Spinal cord (tissue), 4 donors: ENCODE measurements around the gene KRTAP13-3. TPM values are rescaled to one million over a fixed set of nuclear protein-coding genes. Genes with fewer than 3 reads are reported as not detected.

ENCODE experiments used
- polyA plus RNA-seq, 2 donors: library from polyadenylated mRNA; unstranded; fragments of 120-200 nt; gene quantifications; one replicate each; pipeline ENCODE4 v1.2.1, GENCODE V29; 2013; ENCODE audit not compliant: insufficient read length in 2 of 2
- total RNA-seq, 2 donors: library from RNA; depleted of rRNA in 1 of 2; stranded (reverse); fragments of 120-200 nt in 1 of 2; fragments of >200 nt in 1 of 2; gene quantifications; one replicate each; pipeline versions ENCODE4 v1.2.3 to v1.2.4, GENCODE V29; 2013 to 2014

The KRTAP13-3 gene
- total and polyA plus RNA-seq, 4 donors: not detected

Other genes starting within 250 kb of the KRTAP13-3 start
- under 1 TPM in 1 of 2 donors, not detected in 1; 0.11 TPM for gene CLDN8, start 209.8 kb downstream of the KRTAP13-3 start, total RNA-seq
- gene CLDN8, start 209.8 kb downstream of the KRTAP13-3 start, polyA plus RNA-seq: under 1 TPM in 1 of 2 donors, not detected in 1; 0.20 TPM
- gene KRTAP24-1, start 143.0 kb downstream of the KRTAP13-3 start, total RNA-seq: not detected
- gene KRTAP24-1, start 143.0 kb downstream of the KRTAP13-3 start, polyA plus RNA-seq: not detected
- not detected for gene KRTAP25-1, start 136.4 kb downstream of the KRTAP13-3 start, total RNA-seq
- gene KRTAP25-1, start 136.4 kb downstream of the KRTAP13-3 start, polyA plus RNA-seq: not detected
- not detected for gene KRTAP26-1, start 105.6 kb downstream of the KRTAP13-3 start, total RNA-seq
- not detected for gene KRTAP26-1, start 105.6 kb downstream of the KRTAP13-3 start, polyA plus RNA-seq
- gene KRTAP27-1, start 88.2 kb downstream of the KRTAP13-3 start, total RNA-seq: not detected
- not detected for gene KRTAP27-1, start 88.2 kb downstream of the KRTAP13-3 start, polyA plus RNA-seq
- not detected for gene KRTAP23-1, start 77.3 kb downstream of the KRTAP13-3 start, total RNA-seq
- gene KRTAP23-1, start 77.3 kb downstream of the KRTAP13-3 start, polyA plus RNA-seq: not detected
- not detected for gene KRTAP13-2, start 53.7 kb downstream of the KRTAP13-3 start, total RNA-seq
- not detected for gene KRTAP13-2, start 53.7 kb downstream of the KRTAP13-3 start, polyA plus RNA-seq
- not detected for gene KRTAP13-1, start 29.9 kb downstream of the KRTAP13-3 start, total RNA-seq
- not detected for gene KRTAP13-1, start 29.9 kb downstream of the KRTAP13-3 start, polyA plus RNA-seq
- gene KRTAP13-4, start 4.3 kb upstream of the KRTAP13-3 start, total RNA-seq: not detected
- not detected for gene KRTAP13-4, start 4.3 kb upstream of the KRTAP13-3 start, polyA plus RNA-seq
- not detected for gene KRTAP15-1, start 14.3 kb upstream of the KRTAP13-3 start, total RNA-seq
- gene KRTAP15-1, start 14.3 kb upstream of the KRTAP13-3 start, polyA plus RNA-seq: not detected
- not detected for gene KRTAP19-1, start 54.4 kb upstream of the KRTAP13-3 start, total RNA-seq
- not detected for gene KRTAP19-1, start 54.4 kb upstream of the KRTAP13-3 start, polyA plus RNA-seq
- not detected for gene KRTAP19-2, start 61.5 kb upstream of the KRTAP13-3 start, total RNA-seq
- gene KRTAP19-2, start 61.5 kb upstream of the KRTAP13-3 start, polyA plus RNA-seq: not detected
- not detected for gene KRTAP19-3, start 66.1 kb upstream of the KRTAP13-3 start, total RNA-seq
- gene KRTAP19-3, start 66.1 kb upstream of the KRTAP13-3 start, polyA plus RNA-seq: not detected
- gene KRTAP19-4, start 71.2 kb upstream of the KRTAP13-3 start, total RNA-seq: not detected
- gene KRTAP19-4, start 71.2 kb upstream of the KRTAP13-3 start, polyA plus RNA-seq: not detected
- not detected for gene KRTAP19-5, start 76.2 kb upstream of the KRTAP13-3 start, total RNA-seq
- not detected for gene KRTAP19-5, start 76.2 kb upstream of the KRTAP13-3 start, polyA plus RNA-seq
- gene KRTAP19-6, start 115.9 kb upstream of the KRTAP13-3 start, total RNA-seq: not detected
- gene KRTAP19-6, start 115.9 kb upstream of the KRTAP13-3 start, polyA plus RNA-seq: not detected
- not detected for gene KRTAP19-7, start 135.4 kb upstream of the KRTAP13-3 start, total RNA-seq
- not detected for gene KRTAP19-7, start 135.4 kb upstream of the KRTAP13-3 start, polyA plus RNA-seq
- not detected for gene KRTAP22-2, start 164.5 kb upstream of the KRTAP13-3 start, total RNA-seq
- gene KRTAP22-2, start 164.5 kb upstream of the KRTAP13-3 start, polyA plus RNA-seq: not detected
- gene KRTAP6-3, start 166.5 kb upstream of the KRTAP13-3 start, total RNA-seq: not detected
- gene KRTAP6-3, start 166.5 kb upstream of the KRTAP13-3 start, polyA plus RNA-seq: not detected
- not detected for gene KRTAP6-2, start 173.0 kb upstream of the KRTAP13-3 start, total RNA-seq
- not detected for gene KRTAP6-2, start 173.0 kb upstream of the KRTAP13-3 start, polyA plus RNA-seq
- not detected for gene KRTAP22-1, start 175.2 kb upstream of the KRTAP13-3 start, total RNA-seq
- gene KRTAP22-1, start 175.2 kb upstream of the KRTAP13-3 start, polyA plus RNA-seq: not detected
- gene KRTAP6-1, start 188.0 kb upstream of the KRTAP13-3 start, total RNA-seq: not detected
- not detected for gene KRTAP6-1, start 188.0 kb upstream of the KRTAP13-3 start, polyA plus RNA-seq
- gene KRTAP20-1, start 190.5 kb upstream of the KRTAP13-3 start, total RNA-seq: not detected
- gene KRTAP20-1, start 190.5 kb upstream of the KRTAP13-3 start, polyA plus RNA-seq: not detected
- gene KRTAP20-4, start 194.7 kb upstream of the KRTAP13-3 start, total RNA-seq: not detected
- gene KRTAP20-4, start 194.7 kb upstream of the KRTAP13-3 start, polyA plus RNA-seq: not detected
- not detected for gene KRTAP20-2, start 209.3 kb upstream of the KRTAP13-3 start, total RNA-seq
- gene KRTAP20-2, start 209.3 kb upstream of the KRTAP13-3 start, polyA plus RNA-seq: not detected
- gene KRTAP20-3, start 216.9 kb upstream of the KRTAP13-3 start, total RNA-seq: not detected
- not detected for gene KRTAP20-3, start 216.9 kb upstream of the KRTAP13-3 start, polyA plus RNA-seq